Measurements from ENCODE around the gene PRXL2C.

Gene PRXL2C

DNA sequence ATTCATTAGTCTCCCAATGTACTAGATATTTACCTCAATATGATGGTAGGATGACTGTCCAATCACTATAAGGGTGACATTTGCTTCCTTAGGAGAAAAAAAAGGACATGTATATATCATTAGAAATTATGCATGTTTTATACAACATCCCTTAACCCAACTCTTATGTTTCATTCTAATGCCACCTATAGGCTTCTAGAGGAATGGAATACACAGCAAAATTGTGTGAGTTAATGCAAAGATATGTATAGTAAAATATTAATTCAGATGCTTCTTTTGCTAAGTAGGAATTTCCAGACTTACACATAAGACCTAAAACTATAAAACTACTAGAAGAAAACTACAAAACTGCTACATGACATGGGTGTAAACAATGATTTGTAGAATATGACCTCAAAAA lies 3.5 kb downstream of the PRXL2C start:
- ATAC-seq (ENCODE audit: insufficient read depth, low read depth): no peak
- H3K4me3 ChIP-seq (ENCODE audit: low read depth in 1 of 2, low read length in 2 of 2): no peak overlapping the region
- H3K4me2 ChIP-seq (ENCODE audit: insufficient read depth, low read length): no peak overlapping the region
- DNase-seq: no peak
- H3K4me1 ChIP-seq (ENCODE audit: insufficient read depth, low read length): no peaks in the 10 kb centered on the region
- no peak overlapping the region for H2AFZ ChIP-seq (ENCODE audit: low read depth, low read length)
- no peaks in the 10 kb centered on the region for H3K27me3 ChIP-seq (ENCODE audit: insufficient read depth, low read length, poor library complexity)
- peak; percentile 56 for TF ChIP-seq CTCF (IDR thresholded peaks at IDR 0.05; ENCODE audit: borderline replicate concordance, extremely low read depth, low read length, poor library complexity, severe bottlenecking)
- no peak for TF ChIP-seq EZH2 (IDR thresholded peaks at IDR 0.05; ENCODE audit: borderline replicate concordance, low read depth, low read length, severe bottlenecking)
- H3K27ac ChIP-seq (ENCODE audit: low read length): no peak overlapping the region
- H3K9me3 ChIP-seq (ENCODE audit: insufficient read depth, low read length, severe bottlenecking): no peaks in the 10 kb centered on the region
- no peaks in the 10 kb centered on the region for H3K36me3 ChIP-seq (ENCODE audit: insufficient read depth, low read length)
- H3K79me2 ChIP-seq (ENCODE audit: insufficient read depth, low read length): no peaks in the 10 kb centered on the region
- no peaks in the 10 kb centered on the region for H4K20me1 ChIP-seq (ENCODE audit: insufficient read depth, low read length)
- H3K9ac ChIP-seq (ENCODE audit: low read depth, low read length): no peak overlapping the region

DNA sequence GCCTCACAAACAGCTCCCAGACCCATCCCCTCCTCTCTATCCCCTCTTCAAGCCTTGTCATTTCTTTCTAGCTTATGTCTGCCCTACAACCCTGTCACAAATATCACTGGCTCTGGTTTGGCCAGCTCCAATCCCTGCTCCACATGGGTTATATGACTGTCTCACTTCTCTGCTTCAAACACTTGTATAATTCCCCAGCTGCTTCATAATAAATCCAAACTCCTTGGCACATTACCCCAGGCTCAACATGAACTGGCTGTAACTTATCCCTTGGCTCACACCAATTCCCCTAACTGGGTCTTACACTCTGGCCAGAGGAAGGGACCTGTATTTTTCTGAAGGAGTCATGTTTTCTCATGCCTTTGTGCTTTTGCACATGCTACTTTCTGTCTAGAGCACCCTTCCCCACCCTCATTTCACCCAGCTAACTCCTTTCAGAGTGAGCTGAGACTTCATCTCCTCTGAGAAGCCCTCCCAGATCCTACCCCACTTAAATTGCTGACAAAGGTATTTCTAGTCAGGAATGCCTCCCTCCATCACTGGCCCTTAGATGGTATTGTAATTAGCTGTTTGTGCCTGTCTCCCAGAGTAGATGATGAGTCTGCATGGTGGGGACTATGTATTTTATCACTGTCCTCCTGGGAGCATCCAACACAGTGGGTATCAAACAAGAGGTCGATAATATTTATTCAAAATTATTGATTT lies 5.3 kb downstream of the PRXL2C start:
- H3K4me2 ChIP-seq (ENCODE audit: insufficient read depth, low read length): no peak overlapping the region

DNA sequence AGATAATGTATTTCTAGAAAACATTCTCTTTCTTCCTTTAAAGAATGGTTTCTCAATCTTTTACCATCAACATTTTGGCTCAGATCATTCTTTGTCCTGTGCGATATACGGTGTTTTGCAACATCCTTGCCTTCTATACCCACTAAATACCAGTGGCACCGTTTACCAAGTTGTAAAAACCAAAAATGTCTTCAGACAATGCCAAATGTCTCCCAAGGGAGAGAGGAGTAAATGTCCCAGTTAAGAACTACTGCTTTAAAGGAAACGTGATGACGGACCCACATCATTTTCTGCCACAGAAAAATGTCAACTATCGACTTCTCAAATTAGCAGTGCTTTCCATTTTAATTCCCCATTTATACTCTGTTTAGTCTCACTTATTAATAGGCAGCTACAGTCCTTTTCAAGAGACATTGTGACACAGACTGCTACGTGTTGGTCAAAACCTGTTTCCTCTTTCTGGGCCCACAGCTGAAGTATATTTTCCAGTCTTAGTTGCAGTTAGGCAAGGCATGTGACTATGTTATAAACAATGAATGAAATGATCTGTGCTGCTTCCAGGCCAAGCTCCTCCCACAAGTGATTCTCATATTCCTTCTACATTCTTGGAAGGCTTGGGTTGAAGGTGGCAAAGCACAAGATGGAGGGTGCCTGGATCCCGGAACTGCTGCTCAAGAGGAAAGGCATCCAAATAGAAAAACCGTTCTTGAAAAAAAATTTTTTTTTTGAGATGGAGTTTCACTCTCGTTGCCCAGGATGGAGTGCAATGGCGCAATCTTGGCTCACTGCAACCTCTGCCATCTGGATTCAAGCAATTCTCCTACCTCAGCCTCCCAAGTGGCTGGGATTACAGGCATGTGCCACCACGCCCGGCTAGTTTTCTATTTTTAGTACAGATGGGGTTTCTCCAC lies 8.8 kb downstream of the PRXL2C start:
- Histone ChIP-seq H3K4me2 (ENCODE audit: insufficient read depth, low read length) (no peak overlapping the region), H3K27me3 (ENCODE audit: insufficient read depth, low read length, poor library complexity) (no peaks in the 10 kb centered on the region), H3K9ac (ENCODE audit: low read depth, low read length) (no peak overlapping the region), H3K36me3 (ENCODE audit: insufficient read depth, low read length) (no peaks in the 10 kb centered on the region), H3K27ac (ENCODE audit: low read length) (no peak overlapping the region), H3K4me1 (ENCODE audit: insufficient read depth, low read length) (no peaks in the 10 kb centered on the region), H3K79me2 (ENCODE audit: insufficient read depth, low read length) (no peaks in the 10 kb centered on the region), H3K4me3 (ENCODE audit: low read depth in 1 of 2, low read length in 2 of 2) (no peak overlapping the region), H3K9me3 (ENCODE audit: insufficient read depth, low read length, severe bottlenecking) (no peaks in the 10 kb centered on the region), H2AFZ (ENCODE audit: low read depth, low read length) (no peak overlapping the region), H4K20me1 (ENCODE audit: insufficient read depth, low read length) (no peaks in the 10 kb centered on the region)
- TF ChIP-seq CTCF (IDR thresholded peaks at IDR 0.05; ENCODE audit: borderline replicate concordance, extremely low read depth, low read length, poor library complexity, severe bottlenecking) (no peak), EZH2 (IDR thresholded peaks at IDR 0.05; ENCODE audit: borderline replicate concordance, low read depth, low read length, severe bottlenecking) (no peak)
- no peak for ATAC-seq (ENCODE audit: insufficient read depth, low read depth)
- no peak for DNase-seq

More for the DNA sequence above, 5.3 kb downstream of the PRXL2C start:
- no peaks in the 10 kb centered on the region for H3K79me2 ChIP-seq (ENCODE audit: insufficient read depth, low read length)
- no peaks in the 10 kb centered on the region for H3K36me3 ChIP-seq (ENCODE audit: insufficient read depth, low read length)
- H3K4me3 ChIP-seq (ENCODE audit: low read depth in 1 of 2, low read length in 2 of 2): no peak overlapping the region
- H3K9ac ChIP-seq (ENCODE audit: low read depth, low read length): no peak overlapping the region
- no peak for TF ChIP-seq CTCF (IDR thresholded peaks at IDR 0.05; ENCODE audit: borderline replicate concordance, extremely low read depth, low read length, poor library complexity, severe bottlenecking)
- no peak for TF ChIP-seq EZH2 (IDR thresholded peaks at IDR 0.05; ENCODE audit: borderline replicate concordance, low read depth, low read length, severe bottlenecking)
- ATAC-seq (ENCODE audit: insufficient read depth, low read depth) (no peak), DNase-seq (no peak)
- no peaks in the 10 kb centered on the region for H4K20me1 ChIP-seq (ENCODE audit: insufficient read depth, low read length)
- no peak overlapping the region for H2AFZ ChIP-seq (ENCODE audit: low read depth, low read length)
- no peak overlapping the region for H3K27ac ChIP-seq (ENCODE audit: low read length)
- no peaks in the 10 kb centered on the region for H3K4me1 ChIP-seq (ENCODE audit: insufficient read depth, low read length)
- H3K9me3 ChIP-seq (ENCODE audit: insufficient read depth, low read length, severe bottlenecking): no peaks in the 10 kb centered on the region
- no peaks in the 10 kb centered on the region for H3K27me3 ChIP-seq (ENCODE audit: insufficient read depth, low read length, poor library complexity)

Measured in DND-41 (cell line).